KMS-11 (cell line): Measurements from ENCODE around the gene EPHA8.

ENCODE experiments used
- H2AFZ ChIP-seq: fragments of 200-600 bp; sonication (generic); 2 replicates; pipeline ENCODE4 v1.6.1; 2016; ENCODE audit warnings: antibody characterized with exemption, mixed run types, low read depth
- H3K27ac ChIP-seq: fragments of 200-600 bp; sonication (generic); 2 replicates; pipeline ENCODE4 v1.6.1; 2016; ENCODE audit warnings: mild to moderate bottlenecking, mixed run types
- H3K27me3 ChIP-seq: fragments of 200-600 bp; sonication (generic); 2 replicates; pipeline ENCODE4 v1.6.1; 2017; ENCODE audit warnings: mild to moderate bottlenecking, low read depth, mixed run types, moderate library complexity; ENCODE audit not compliant: insufficient read depth
- H3K36me3 ChIP-seq: fragments of 200-600 bp; sonication (generic); 2 replicates; pipeline ENCODE4 v1.6.1; 2017; ENCODE audit warnings: mild to moderate bottlenecking, mixed run types; ENCODE audit not compliant: insufficient read depth
- H3K4me1 ChIP-seq: fragments of 200-600 bp; sonication (generic); 2 replicates; pipeline ENCODE4 v1.6.1; 2016; ENCODE audit warnings: mild to moderate bottlenecking, low read depth, mixed run types; ENCODE audit not compliant: poor library complexity, severe bottlenecking
- H3K4me2 ChIP-seq: fragments of 200-600 bp; sonication (generic); 2 replicates; pipeline ENCODE4 v1.7.0; 2016; ENCODE audit warnings: mild to moderate bottlenecking, mixed run types
- H3K4me3 ChIP-seq: fragments of 200-600 bp; sonication (generic); IDR thresholded peaks from 2 replicates; pipeline ENCODE4 v1.6.1; 2017; ENCODE audit warnings: low read depth, low read length, mixed read lengths; ENCODE audit not compliant: insufficient read depth
- H3K79me2 ChIP-seq: fragments of 200-600 bp; sonication (generic); 2 replicates; pipeline ENCODE4 v1.6.1; 2016; ENCODE audit warnings: low read depth, mixed run types; ENCODE audit not compliant: insufficient read depth
- H3K9ac ChIP-seq: fragments of 200-600 bp; sonication (generic); 2 replicates; pipeline ENCODE4 v1.6.1; 2016; ENCODE audit warnings: mild to moderate bottlenecking, mixed run types
- H4K20me1 ChIP-seq: fragments of 200-600 bp; sonication (generic); 2 replicates; pipeline ENCODE4 v1.6.1; 2016; ENCODE audit warnings: mild to moderate bottlenecking, mixed run types; ENCODE audit not compliant: insufficient read depth
- CTCF ChIP-seq: fragments of 200-600 bp; sonication (generic); conservative IDR thresholded peaks from 2 replicates; pipeline ENCODE4 v1.6.1; 2017; ENCODE audit warnings: low read depth, mild to moderate bottlenecking, antibody characterized with exemption, low read length, moderate library complexity, mixed read lengths

The EPHA8 gene

GRCh38 chr1:22637907-22638445, 74.7 kb downstream of the EPHA8 start:
- TF ChIP-seq CTCF, result no peak
- Histone ChIP-seq H3K4me1 (no peaks in the 10 kb centered on the region), H3K4me2 (no peak overlapping the region), H4K20me1 (no peaks in the 10 kb centered on the region), H3K4me3 (no peak overlapping the region), H3K27me3 (peaks cover 22% of the 10 kb centered on the region; the same call in 1 of the 2 replicates), H3K27ac (no peak overlapping the region), H3K36me3 (no peaks in the 10 kb centered on the region), H3K9ac (no peak overlapping the region), H3K79me2 (no peaks in the 10 kb centered on the region), H2AFZ (no peak overlapping the region)

- Histone ChIP-seq H3K9ac (no peak overlapping the region), H3K4me3 (no peak overlapping the region), H4K20me1 (no peaks in the 10 kb centered on the region), H3K4me1 (no peaks in the 10 kb centered on the region), H3K4me2 (no peak overlapping the region), H3K27me3 (peaks cover 20% of the 10 kb centered on the region), H3K36me3 (no peaks in the 10 kb centered on the region), H3K79me2 (no peaks in the 10 kb centered on the region), H3K27ac (no peak overlapping the region), H2AFZ (no peak overlapping the region)
- no peak for TF ChIP-seq CTCF
Measured at GRCh38 chr1:22638476-22639234, 75.4 kb downstream of the EPHA8 start.

GRCh38 chr1:22639286-22639685, 76.0 kb downstream of the EPHA8 start:
- no peak overlapping the region for H3K4me3 ChIP-seq
- no peak overlapping the region for H3K9ac ChIP-seq
- peaks cover 22% of the 10 kb centered on the region for H3K27me3 ChIP-seq
- H3K79me2 ChIP-seq, result no peaks in the 10 kb centered on the region
- H3K36me3 ChIP-seq, result no peaks in the 10 kb centered on the region
- no peak overlapping the region for H2AFZ ChIP-seq
- TF ChIP-seq CTCF, result no peak
- H3K27ac ChIP-seq, result no peak overlapping the region
- no peak overlapping the region for H3K4me2 ChIP-seq
- no peaks in the 10 kb centered on the region for H4K20me1 ChIP-seq
- no peaks in the 10 kb centered on the region for H3K4me1 ChIP-seq

- Histone ChIP-seq H4K20me1 (no peaks in the 10 kb centered on the region), H3K4me3 (no peak overlapping the region), H3K9ac (no peak overlapping the region), H3K27ac (no peak overlapping the region), H3K4me2 (no peak overlapping the region), H3K36me3 (no peaks in the 10 kb centered on the region), H3K4me1 (no peaks in the 10 kb centered on the region), H3K27me3 (peaks cover 38% of the 10 kb centered on the region), H2AFZ (no peak overlapping the region), H3K79me2 (no peaks in the 10 kb centered on the region)
- TF ChIP-seq CTCF, result no peak
Measured at GRCh38 chr1:22641247-22641646, 78.0 kb downstream of the EPHA8 start.
